MM.1S (cell line): ENCODE data around the gene DLX2.

Source experiments
- EZH2 ChIP-seq: fragments of 300-600 bp; sonication (generic); optimal IDR thresholded peaks from 2 replicates; pipeline ENCODE3; 2017; ENCODE audit warnings: low read depth, mild to moderate bottlenecking, antibody characterized with exemption, low read length, mixed read lengths
- EZH2phosphoT487 ChIP-seq: fragments of 300-600 bp; sonication (generic); IDR thresholded peaks from 2 replicates; pipeline ENCODE4 v1.6.1; 2018; ENCODE audit warnings: antibody characterized with exemption, low read length
- TF ChIP-seq, protein P1 (sequence below): fragments of 300-600 bp; sonication (generic); IDR thresholded peaks from 2 replicates; pipeline ENCODE4 v1.5.1; 2016; ENCODE audit warnings: antibody characterized with exemption, low read length, mixed read lengths

DNA sequence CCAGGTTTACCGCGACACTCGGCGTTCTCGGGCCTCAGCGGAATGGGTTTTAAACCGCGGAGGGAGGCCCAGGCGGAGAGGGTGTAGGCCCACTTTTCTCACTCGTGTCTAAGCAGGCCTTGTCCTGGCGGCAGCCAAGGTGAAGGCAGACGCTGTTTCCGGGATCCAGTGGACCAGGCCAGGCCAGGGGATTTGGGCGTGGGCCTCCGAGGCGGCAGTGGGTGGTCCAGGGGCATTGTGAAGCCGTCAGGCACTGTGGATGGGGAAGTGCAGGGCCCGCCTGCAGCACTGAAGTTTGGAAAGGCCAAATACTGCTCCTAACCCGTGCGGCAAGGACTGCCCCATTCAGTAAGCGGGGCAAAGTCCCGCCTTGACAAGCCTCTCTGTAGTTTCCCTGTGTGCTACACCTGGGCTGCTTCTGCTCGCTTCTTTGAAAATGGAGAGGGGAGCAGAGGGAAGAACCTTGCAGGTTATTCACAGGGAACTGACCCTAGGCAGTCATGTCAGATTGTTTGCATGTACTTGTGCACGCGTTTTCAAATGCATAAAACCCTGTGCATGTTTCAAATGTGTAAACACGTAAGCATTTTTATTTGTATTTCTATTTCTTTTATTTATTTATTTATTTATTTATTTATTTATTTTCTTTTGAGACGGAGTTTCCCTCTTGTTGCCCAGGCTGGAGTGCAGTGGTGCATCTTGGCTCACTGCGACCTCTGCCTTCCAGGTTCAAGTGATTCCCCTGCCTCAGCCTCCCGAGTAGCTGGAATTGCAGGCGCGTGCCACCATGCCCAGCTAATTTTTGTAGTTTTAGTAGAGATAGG lies 7.5 kb upstream of the DLX2 start:
- TF ChIP-seq, protein P1, sequence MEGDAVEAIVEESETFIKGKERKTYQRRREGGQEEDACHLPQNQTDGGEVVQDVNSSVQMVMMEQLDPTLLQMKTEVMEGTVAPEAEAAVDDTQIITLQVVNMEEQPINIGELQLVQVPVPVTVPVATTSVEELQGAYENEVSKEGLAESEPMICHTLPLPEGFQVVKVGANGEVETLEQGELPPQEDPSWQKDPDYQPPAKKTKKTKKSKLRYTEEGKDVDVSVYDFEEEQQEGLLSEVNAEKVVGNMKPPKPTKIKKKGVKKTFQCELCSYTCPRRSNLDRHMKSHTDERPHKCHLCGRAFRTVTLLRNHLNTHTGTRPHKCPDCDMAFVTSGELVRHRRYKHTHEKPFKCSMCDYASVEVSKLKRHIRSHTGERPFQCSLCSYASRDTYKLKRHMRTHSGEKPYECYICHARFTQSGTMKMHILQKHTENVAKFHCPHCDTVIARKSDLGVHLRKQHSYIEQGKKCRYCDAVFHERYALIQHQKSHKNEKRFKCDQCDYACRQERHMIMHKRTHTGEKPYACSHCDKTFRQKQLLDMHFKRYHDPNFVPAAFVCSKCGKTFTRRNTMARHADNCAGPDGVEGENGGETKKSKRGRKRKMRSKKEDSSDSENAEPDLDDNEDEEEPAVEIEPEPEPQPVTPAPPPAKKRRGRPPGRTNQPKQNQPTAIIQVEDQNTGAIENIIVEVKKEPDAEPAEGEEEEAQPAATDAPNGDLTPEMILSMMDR = no peak
- no peak for TF ChIP-seq EZH2
- TF ChIP-seq EZH2phosphoT487 = no peak
